Activated T-cell treated with anti-CD3 and anti-CD28 coated beads, Interleukin-2, amount 50 U/mL, for 4 hours (primary cell): ENCODE data around the gene MAOB. TPM values are rescaled to one million over a fixed set of nuclear protein-coding genes. Genes with fewer than 3 reads are reported as not detected.

Source experiments
- ATAC-seq, 2 donors: fragments of 200-7000 bp; cut with Tn5 transposase; one replicate each; pipeline ENCODE4 v1.10.0; 2021
- DNase-seq: peaks from one replicate; pipeline ENCODE4 v3.0.0-alpha.2; 2020
- H3K27me3 Mint-ChIP-seq: one replicate; pipeline ENCODE4 v1.8.0; 2021; ENCODE audit warnings: low read depth, mixed read lengths
- H3K36me3 Mint-ChIP-seq: one replicate; pipeline ENCODE4 v1.8.0; 2022; ENCODE audit warnings: mixed read lengths; ENCODE audit not compliant: insufficient read depth
- H3K4me1 Mint-ChIP-seq: one replicate; pipeline ENCODE4 v1.8.0; 2021; ENCODE audit warnings: low read depth, mixed read lengths
- H3K4me3 Mint-ChIP-seq: one replicate; pipeline ENCODE4 v1.8.0; 2021; ENCODE audit warnings: mild to moderate bottlenecking, moderate library complexity, mixed read lengths
- H3K9me3 Mint-ChIP-seq: one replicate; pipeline ENCODE4 v1.8.0; 2021; ENCODE audit warnings: mixed read lengths
- total RNA-seq, 3 donors: library from RNA; stranded (reverse); gene quantifications; one replicate each; pipeline ENCODE4 v1.2.1, GENCODE V29; 2021

MAOB gene
- total RNA-seq, 3 donors from 2014 or later, result 0.11 to 0.13 TPM; not detected in 1

- H3K9me3 Mint-ChIP-seq, result peaks cover 4% of the 10 kb centered on the region
- no peaks in the 10 kb centered on the region for H3K4me1 Mint-ChIP-seq
- ATAC-seq (no peak), DNase-seq (no peak)
- H3K36me3 Mint-ChIP-seq, result no peaks in the 10 kb centered on the region
- no peaks in the 10 kb centered on the region for H3K27me3 Mint-ChIP-seq
- H3K4me3 Mint-ChIP-seq, result no peak overlapping the region
Observed at GRCh38 chrX:43870758-43871419, 11.4 kb downstream of the MAOB start.

- H3K4me3 Mint-ChIP-seq, result no peak overlapping the region
- no peaks in the 10 kb centered on the region for H3K27me3 Mint-ChIP-seq
- ATAC-seq, result no peak
- H3K36me3 Mint-ChIP-seq, result no peaks in the 10 kb centered on the region
- no peak for DNase-seq
- peaks cover 4% of the 10 kb centered on the region for H3K9me3 Mint-ChIP-seq
- no peaks in the 10 kb centered on the region for H3K4me1 Mint-ChIP-seq
Observed at GRCh38 chrX:43870011-43870410, 12.2 kb downstream of the MAOB start.

DNA sequence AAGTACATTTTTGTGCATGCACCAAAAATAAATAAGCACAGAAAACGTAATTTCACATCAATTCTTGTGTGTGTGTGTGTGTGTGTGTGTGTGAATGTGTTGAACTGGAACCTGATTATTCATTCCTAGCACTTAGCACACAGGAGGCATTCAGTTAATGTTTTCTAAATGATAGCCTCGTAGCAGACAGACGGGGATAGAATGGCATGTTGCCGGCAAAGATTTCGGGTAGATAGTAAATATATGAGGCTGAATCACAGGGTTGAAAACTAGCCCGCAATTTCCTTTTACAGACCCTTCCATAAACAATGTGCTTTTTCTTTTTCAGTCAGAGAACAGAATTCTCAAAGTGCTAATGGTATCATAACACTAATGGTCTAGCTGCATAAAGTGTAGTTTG, 13.5 kb downstream of the MAOB start:
- ATAC-seq, result no peak
- no peaks in the 10 kb centered on the region for H3K4me1 Mint-ChIP-seq
- no peak overlapping the region for H3K4me3 Mint-ChIP-seq
- no peaks in the 10 kb centered on the region for H3K27me3 Mint-ChIP-seq
- peaks cover 4% of the 10 kb centered on the region for H3K9me3 Mint-ChIP-seq
- no peaks in the 10 kb centered on the region for H3K36me3 Mint-ChIP-seq
- no peak for DNase-seq

- Mint-ChIP-seq H3K9me3 (no peaks in the 10 kb centered on the region), H3K4me1 (no peaks in the 10 kb centered on the region), H3K4me3 (no peak overlapping the region), H3K27me3 (no peaks in the 10 kb centered on the region), H3K36me3 (no peaks in the 10 kb centered on the region)
- no peak for ATAC-seq
- DNase-seq, result no peak
Observed at GRCh38 chrX:43866423-43866822, 15.8 kb downstream of the MAOB start.

DNA sequence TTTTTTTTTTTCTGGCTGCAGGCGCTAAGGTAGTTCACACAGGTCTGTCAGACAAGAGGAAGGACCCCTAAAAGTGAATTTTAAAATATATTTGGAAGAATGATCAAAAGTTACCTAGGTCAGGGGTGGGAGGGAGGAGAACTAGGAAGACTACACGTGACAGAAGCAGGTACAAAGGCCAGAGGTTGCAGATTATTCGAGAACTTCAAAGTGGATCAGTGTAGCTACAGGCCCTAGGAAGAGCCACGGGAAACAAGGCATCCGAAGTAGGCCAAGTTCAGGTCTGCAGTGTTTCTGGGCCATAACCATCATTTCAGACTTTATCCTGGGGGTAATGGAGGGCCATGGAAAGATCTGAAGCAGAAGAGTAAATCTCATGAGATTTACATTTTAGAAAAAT, 16.5 kb downstream of the MAOB start:
- H3K27me3 Mint-ChIP-seq, result no peaks in the 10 kb centered on the region
- DNase-seq (no peak), ATAC-seq (no peak)
- no peak overlapping the region for H3K4me3 Mint-ChIP-seq
- no peaks in the 10 kb centered on the region for H3K36me3 Mint-ChIP-seq
- H3K4me1 Mint-ChIP-seq, result no peaks in the 10 kb centered on the region
- no peaks in the 10 kb centered on the region for H3K9me3 Mint-ChIP-seq

DNA sequence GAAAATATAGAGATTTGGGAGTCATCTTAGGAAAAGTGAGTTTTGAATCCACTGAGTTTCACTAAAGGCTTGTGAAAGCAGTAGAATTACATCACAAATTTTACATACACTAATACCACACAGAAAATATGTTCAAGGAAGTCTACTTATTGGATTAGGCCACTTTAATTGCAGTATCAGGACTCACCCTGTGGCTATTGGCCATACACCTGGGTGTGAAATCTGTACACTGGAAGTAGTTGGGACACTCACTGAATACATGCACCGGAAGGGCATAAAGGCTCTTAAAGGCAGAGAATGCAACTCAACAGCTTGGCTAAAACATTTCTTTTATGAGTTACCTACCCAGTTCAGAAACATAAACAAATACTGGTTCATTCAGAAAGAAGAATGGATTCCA, 19.8 kb downstream of the MAOB start:
- Mint-ChIP-seq H3K4me1 (no peaks in the 10 kb centered on the region), H3K36me3 (no peaks in the 10 kb centered on the region), H3K9me3 (no peaks in the 10 kb centered on the region), H3K27me3 (no peaks in the 10 kb centered on the region), H3K4me3 (no peak overlapping the region)
- DNase-seq (no peak), ATAC-seq (no peak)

GRCh38 chrX:43861750-43862149, 20.5 kb downstream of the MAOB start:
- Mint-ChIP-seq H3K36me3 (no peaks in the 10 kb centered on the region), H3K27me3 (no peaks in the 10 kb centered on the region), H3K4me1 (no peaks in the 10 kb centered on the region), H3K9me3 (no peaks in the 10 kb centered on the region), H3K4me3 (no peak overlapping the region)
- ATAC-seq (no peak), DNase-seq (no peak)

DNA sequence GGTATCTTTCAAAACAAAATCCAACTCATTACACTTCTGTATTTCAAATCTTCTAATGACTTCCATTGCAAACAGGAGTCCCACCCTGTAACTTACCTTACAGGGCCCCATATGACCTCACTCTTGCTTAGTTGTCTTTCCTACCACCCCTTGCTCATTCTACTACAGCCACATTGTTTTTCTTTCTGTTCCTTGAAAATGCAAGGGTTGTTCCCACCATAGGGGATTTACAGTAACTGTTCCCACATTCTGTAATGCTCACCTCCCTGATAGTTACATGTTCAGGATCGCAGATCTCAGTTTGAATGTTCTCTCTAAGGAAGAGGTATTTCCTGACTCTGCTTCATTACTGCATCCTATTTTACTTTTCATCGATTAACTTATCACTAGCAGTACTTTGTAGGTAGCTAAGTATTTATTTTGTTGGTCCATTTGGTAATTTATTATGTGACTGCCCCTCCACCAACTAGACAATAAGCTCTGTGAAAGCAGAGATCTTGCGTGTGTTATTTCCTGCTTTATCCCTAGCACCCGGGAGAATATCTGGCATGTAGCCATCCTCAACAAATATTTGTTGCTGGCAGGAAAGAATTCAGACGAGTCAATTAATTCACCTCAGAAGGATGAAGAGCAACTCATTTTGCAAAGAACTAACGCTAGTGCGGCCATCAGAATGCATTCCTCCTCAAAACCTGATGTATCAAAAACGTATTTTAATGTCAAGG, 21.4 kb downstream of the MAOB start:
- no peak for ATAC-seq
- Mint-ChIP-seq H3K9me3 (no peaks in the 10 kb centered on the region), H3K36me3 (no peaks in the 10 kb centered on the region), H3K27me3 (no peaks in the 10 kb centered on the region), H3K4me1 (no peaks in the 10 kb centered on the region), H3K4me3 (no peak overlapping the region)
- no peak for DNase-seq

GRCh38 chrX:43853225-43853828, 28.9 kb downstream of the MAOB start:
- Mint-ChIP-seq H3K4me1 (no peaks in the 10 kb centered on the region), H3K36me3 (no peaks in the 10 kb centered on the region), H3K4me3 (no peak overlapping the region), H3K27me3 (no peaks in the 10 kb centered on the region), H3K9me3 (no peaks in the 10 kb centered on the region)
- no peak for DNase-seq
- no peak for ATAC-seq

GRCh38 chrX:43850629-43851028, 31.6 kb downstream of the MAOB start:
- Mint-ChIP-seq H3K4me3 (no peak overlapping the region), H3K9me3 (no peaks in the 10 kb centered on the region), H3K4me1 (no peaks in the 10 kb centered on the region), H3K27me3 (no peaks in the 10 kb centered on the region), H3K36me3 (no peaks in the 10 kb centered on the region)
- no peak for DNase-seq
- ATAC-seq, result no peak

DNA sequence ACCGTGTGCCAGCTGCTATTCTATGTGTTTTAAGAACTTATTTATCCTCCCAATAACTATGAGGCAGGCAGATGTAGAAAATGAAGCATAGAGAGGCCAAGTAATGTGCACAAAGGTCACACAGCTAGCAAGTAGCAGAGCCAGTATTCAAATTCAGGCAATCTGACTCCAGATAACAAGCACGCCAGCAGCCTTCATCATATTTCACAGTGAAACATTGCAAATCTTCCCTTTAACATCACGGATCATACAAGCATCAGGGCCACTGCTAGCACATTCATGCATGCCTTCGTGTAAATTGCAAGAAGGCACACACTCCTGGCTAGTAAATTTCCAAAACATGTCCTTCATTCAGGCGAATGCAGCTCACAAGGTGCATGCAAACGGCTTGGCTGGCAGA, 33.1 kb downstream of the MAOB start:
- Mint-ChIP-seq H3K4me3 (no peak overlapping the region), H3K27me3 (no peaks in the 10 kb centered on the region), H3K9me3 (no peaks in the 10 kb centered on the region), H3K36me3 (no peaks in the 10 kb centered on the region), H3K4me1 (no peaks in the 10 kb centered on the region)
- ATAC-seq (no peak), DNase-seq (no peak)

DNA sequence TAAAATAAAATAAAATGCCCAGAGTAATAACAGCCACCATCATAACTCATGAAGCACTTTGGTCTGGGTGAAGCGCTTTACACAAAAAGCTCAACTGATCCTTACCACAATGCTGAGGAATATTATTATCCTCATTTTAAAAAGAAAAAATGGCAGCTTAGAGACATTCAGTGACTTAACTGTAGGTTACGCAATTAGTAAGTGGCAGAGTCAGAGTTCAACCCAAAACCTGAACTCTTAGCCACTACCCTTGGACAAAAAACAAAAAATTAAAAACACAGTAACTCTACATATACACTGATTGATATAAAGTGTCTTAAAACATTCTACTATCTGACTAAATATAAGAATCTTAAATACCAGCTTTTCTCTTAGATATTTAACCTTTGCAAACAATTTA, 34.9 kb downstream of the MAOB start:
- Mint-ChIP-seq H3K9me3 (no peaks in the 10 kb centered on the region), H3K4me1 (no peaks in the 10 kb centered on the region), H3K4me3 (no peak overlapping the region), H3K36me3 (no peaks in the 10 kb centered on the region), H3K27me3 (peaks cover 2% of the 10 kb centered on the region)
- DNase-seq (no peak), ATAC-seq (no peak)

DNA sequence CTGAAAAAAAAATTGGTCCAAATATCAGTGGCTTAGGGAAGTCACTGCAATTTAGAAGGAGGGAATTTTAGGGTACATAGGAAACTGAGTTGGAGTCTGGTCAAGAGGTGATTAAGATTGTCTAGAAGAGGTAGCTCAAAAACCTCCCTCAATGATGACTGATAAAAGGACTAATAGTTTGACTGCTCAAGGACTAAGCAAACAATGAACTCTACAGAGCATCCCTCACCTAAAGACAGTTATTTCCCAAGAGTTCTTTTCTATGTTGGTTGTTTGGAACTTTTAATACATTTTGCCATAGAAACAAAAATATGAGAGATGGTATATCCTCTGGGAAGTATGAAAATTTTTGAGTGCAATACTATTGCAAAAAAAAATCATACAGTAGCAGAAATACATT, 35.7 kb downstream of the MAOB start:
- H3K27me3 Mint-ChIP-seq, result peaks cover 2% of the 10 kb centered on the region
- no peaks in the 10 kb centered on the region for H3K9me3 Mint-ChIP-seq
- H3K4me1 Mint-ChIP-seq, result no peaks in the 10 kb centered on the region
- no peak overlapping the region for H3K4me3 Mint-ChIP-seq
- ATAC-seq (no peak), DNase-seq (no peak)
- H3K36me3 Mint-ChIP-seq, result no peaks in the 10 kb centered on the region

DNA sequence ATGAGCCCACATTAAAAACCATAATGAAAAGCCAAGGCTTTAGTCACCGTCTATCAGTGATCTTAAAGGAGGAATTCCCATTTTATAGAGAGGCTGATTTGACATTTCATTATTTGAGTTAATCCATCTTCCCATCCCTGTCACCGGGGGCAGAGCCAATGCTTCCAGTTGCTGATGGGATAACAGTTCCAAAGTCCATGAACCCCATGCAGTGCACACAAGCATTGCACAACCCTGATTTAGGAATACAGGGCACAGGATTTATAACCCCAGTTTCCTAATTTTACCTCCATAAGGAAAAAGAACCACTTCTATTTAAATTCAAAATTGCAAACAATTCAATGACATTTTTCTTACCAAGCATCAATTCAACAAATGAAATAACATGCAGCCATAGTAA, 36.5 kb downstream of the MAOB start:
- H3K27me3 Mint-ChIP-seq, result peaks cover 2% of the 10 kb centered on the region
- no peaks in the 10 kb centered on the region for H3K4me1 Mint-ChIP-seq
- H3K36me3 Mint-ChIP-seq, result no peaks in the 10 kb centered on the region
- DNase-seq (no peak), ATAC-seq (no peak)
- H3K9me3 Mint-ChIP-seq, result no peaks in the 10 kb centered on the region
- no peak overlapping the region for H3K4me3 Mint-ChIP-seq

GRCh38 chrX:43840265-43840664, 42.0 kb downstream of the MAOB start:
- H3K27me3 Mint-ChIP-seq, result peaks cover 5% of the 10 kb centered on the region
- H3K4me1 Mint-ChIP-seq, result no peaks in the 10 kb centered on the region

More at GRCh38 chrX:43840265-43840664, 42.0 kb downstream of the MAOB start:
- H3K36me3 Mint-ChIP-seq, result no peaks in the 10 kb centered on the region
- ATAC-seq (no peak), DNase-seq (no peak)
- H3K4me3 Mint-ChIP-seq, result no peak overlapping the region
- no peaks in the 10 kb centered on the region for H3K9me3 Mint-ChIP-seq
